A673 (cell line): ENCODE results near the gene POGLUT2. TPM values are rescaled to one million over a fixed set of nuclear protein-coding genes. Genes with fewer than 3 reads are reported as not detected.

Experiments used
- BruUV-seq: library from RNA; stranded (reverse); fragments of 400-500 nt; replicated peaks from 2 replicates; lab custom pipeline; 2021; lab: Mats Ljungman, UMichigan
- CTCF ChIA-PET: fragments of 300-600 bp; sonication (Branson Sonifier 250); formaldehyde crosslinking; loops from one replicate; lab custom pipeline; 2022; ENCODE audit warnings: antibody characterized with exemption; lab: Charles Lee
- POLR2A ChIA-PET: fragments of 300-600 bp; sonication (Branson Sonifier 250); formaldehyde crosslinking; loops from one replicate; lab custom pipeline; 2022; ENCODE audit warnings: antibody characterized with exemption; ENCODE audit not compliant: low non-redundant PET; lab: Charles Lee
- DNase-seq: peaks from one replicate; pipeline ENCODE4 v3.0.0-alpha.2; 2015; ENCODE audit warnings: low spot score
- H3K27ac ChIP-seq: fragments of 200-600 bp; sonication (generic); 2 replicates; pipeline ENCODE4 v1.5.1; 2016; ENCODE audit warnings: mixed run types, low read depth, mild to moderate bottlenecking, mixed read lengths, antibody characterized with exemption, low read length; ENCODE audit not compliant: poor library complexity, severe bottlenecking
- H3K27me3 ChIP-seq: fragments of 200-600 bp; sonication (generic); replicated peaks from 2 replicates; pipeline ENCODE4 v1.6.1; 2017; ENCODE audit warnings: mixed run types, low read depth, mild to moderate bottlenecking, mixed read lengths, antibody characterized with exemption, low read length; ENCODE audit not compliant: insufficient read depth, poor library complexity
- H3K36me3 ChIP-seq: fragments of 200-600 bp; sonication (generic); 2 replicates; pipeline ENCODE4 v1.6.1; 2016; ENCODE audit warnings: mixed run types, mild to moderate bottlenecking, mixed read lengths, antibody characterized with exemption, low read length; ENCODE audit not compliant: insufficient read depth, poor library complexity, severe bottlenecking
- H3K4me1 ChIP-seq: fragments of 200-600 bp; sonication (generic); 2 replicates; pipeline ENCODE4 v1.6.1; 2017; ENCODE audit warnings: mixed run types, mild to moderate bottlenecking, mixed read lengths, antibody characterized with exemption, low read length; ENCODE audit not compliant: insufficient read depth, poor library complexity, severe bottlenecking
- H3K4me3 ChIP-seq: fragments of 200-600 bp; sonication (generic); 2 replicates; pipeline ENCODE4 v1.5.1; 2016; ENCODE audit warnings: low read depth, mixed run types, mild to moderate bottlenecking, mixed read lengths, low read length; ENCODE audit not compliant: poor library complexity, severe bottlenecking
- H3K9me3 ChIP-seq: fragments of 200-600 bp; sonication (generic); 2 replicates; pipeline ENCODE4 v1.6.1; 2016; ENCODE audit warnings: mixed run types, low read depth, mild to moderate bottlenecking, mixed read lengths, antibody characterized with exemption, low read length; ENCODE audit not compliant: poor library complexity, severe bottlenecking
- CTCF ChIP-seq: fragments of 300-800, 200-600 bp; sonication (generic); conservative IDR thresholded peaks from 2 replicates; pipeline ENCODE4 v1.5.1; 2017; ENCODE audit warnings: low read depth, mild to moderate bottlenecking, antibody characterized with exemption, low read length, moderate library complexity, mixed read lengths
- EZH2 ChIP-seq: fragments of 200-600 bp; sonication (generic); IDR thresholded peaks from 2 replicates; pipeline ENCODE4 v1.6.1; 2017; ENCODE audit warnings: borderline replicate concordance, low read depth, mild to moderate bottlenecking, mixed read lengths, antibody characterized with exemption, low read length; ENCODE audit not compliant: poor library complexity, severe bottlenecking
- intact Hi-C: fragments of 100-400 bp; cut with micrococcal nuclease; formaldehyde crosslinking; loops from one replicate; pipeline ENCODE4 v1.10.0; 2022; ENCODE audit not compliant: unreplicated experiment
- total RNA-seq: library from RNA; stranded (reverse); gene quantifications from 2 replicates; pipeline ENCODE4 v1.2.3, GENCODE V29; 2021

POGLUT2 gene
- total RNA-seq, 1 experiment from 2014 or later: 12.0 TPM

GRCh38 chr13:102761071-102761470 is 37.7 kb downstream of the POGLUT2 start:
- no peak for DNase-seq
- Histone ChIP-seq H3K4me1 (no peaks in the 10 kb centered on the region), H3K9me3 (no peaks in the 10 kb centered on the region), H3K27ac (no peak overlapping the region), H3K36me3 (peaks cover 8% of the 10 kb centered on the region), H3K4me3 (no peak overlapping the region), H3K27me3 (no peaks in the 10 kb centered on the region)
- intact Hi-C loops: no loop called here
- TF ChIP-seq CTCF (no peak), EZH2 (no peak)
- BruUV-seq: no TSS peak
- ChIA-PET POLR2A (no interaction called here), CTCF (no interaction called here)

- ChIA-PET POLR2A (no interaction called here), CTCF (no interaction called here)
- no TSS peak for BruUV-seq
- TF ChIP-seq EZH2: no peak
- TF ChIP-seq CTCF: no peak
- Histone ChIP-seq H3K27me3 (no peaks in the 10 kb centered on the region), H3K27ac (no peak overlapping the region), H3K36me3 (no peaks in the 10 kb centered on the region), H3K4me1 (no peaks in the 10 kb centered on the region), H3K4me3 (no peak overlapping the region), H3K9me3 (no peaks in the 10 kb centered on the region)
- intact Hi-C loops: no loop called here
- DNase-seq: no peak
These were observed 39.9 kb downstream of the POGLUT2 start for GRCh38 chr13:102758842-102759241.

GRCh38 chr13:102757006-102757405 is 41.8 kb downstream of the POGLUT2 start:
- no peak for DNase-seq
- Histone ChIP-seq H3K36me3 (no peaks in the 10 kb centered on the region), H3K9me3 (peaks cover 3% of the 10 kb centered on the region), H3K4me1 (no peaks in the 10 kb centered on the region), H3K4me3 (no peak overlapping the region), H3K27ac (no peak overlapping the region), H3K27me3 (no peaks in the 10 kb centered on the region)
- BruUV-seq: no TSS peak
- ChIA-PET CTCF (no interaction called here), POLR2A (no interaction called here)
- intact Hi-C loops: no loop called here
- TF ChIP-seq CTCF: no peak
